Measurements from ENCODE around the gene AQP10. TPM values are rescaled to one million over a fixed set of nuclear protein-coding genes. Genes with fewer than 3 reads are reported as not detected.
A peak's percentile ranks its signal among the peaks of the same experiment; 100 is the strongest.
"Not testable (repeated sequence)": the region's sequence is repeated elsewhere in the genome, so short reads cannot be mapped to it uniquely, and the experiment has no call there.

The AQP10 gene
- total RNA-seq, 1 donor from 2014 or later: not detected

DNA sequence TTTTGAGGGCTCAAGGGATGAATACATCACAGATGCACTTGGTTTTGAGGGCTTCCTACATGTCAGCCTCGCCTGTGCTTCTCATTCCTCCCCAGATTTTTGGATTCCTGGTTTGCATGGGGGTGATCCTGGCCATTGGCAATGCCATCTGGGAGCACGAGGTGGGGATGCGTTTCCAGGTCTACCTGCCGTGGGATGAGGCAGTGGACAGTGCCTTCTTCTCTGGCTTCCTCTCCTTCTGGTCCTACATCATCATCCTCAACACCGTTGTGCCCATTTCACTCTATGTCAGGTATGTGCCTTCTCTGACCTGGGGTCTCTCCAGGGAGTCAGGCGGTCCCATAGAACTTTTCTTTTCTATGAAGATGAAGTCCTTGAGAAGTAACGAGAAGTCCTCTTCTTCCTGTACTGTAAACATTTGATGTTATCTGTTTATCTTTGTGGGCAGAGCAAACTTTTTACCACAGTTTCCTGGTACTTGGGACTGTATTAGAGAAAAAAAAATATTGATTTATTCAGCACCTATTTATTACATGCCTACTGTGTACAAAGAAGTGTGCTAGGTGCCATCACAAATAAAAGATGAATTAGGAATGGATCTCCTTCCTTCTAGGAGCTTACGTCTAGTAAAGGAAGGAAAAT, 16.5 kb downstream of the AQP10 start:
- intact Hi-C loops (cut with DNase I): no loop called here
- ATAC-seq (no peak), DNase-seq (ENCODE audit: missing footprints) (no peak)

DNA sequence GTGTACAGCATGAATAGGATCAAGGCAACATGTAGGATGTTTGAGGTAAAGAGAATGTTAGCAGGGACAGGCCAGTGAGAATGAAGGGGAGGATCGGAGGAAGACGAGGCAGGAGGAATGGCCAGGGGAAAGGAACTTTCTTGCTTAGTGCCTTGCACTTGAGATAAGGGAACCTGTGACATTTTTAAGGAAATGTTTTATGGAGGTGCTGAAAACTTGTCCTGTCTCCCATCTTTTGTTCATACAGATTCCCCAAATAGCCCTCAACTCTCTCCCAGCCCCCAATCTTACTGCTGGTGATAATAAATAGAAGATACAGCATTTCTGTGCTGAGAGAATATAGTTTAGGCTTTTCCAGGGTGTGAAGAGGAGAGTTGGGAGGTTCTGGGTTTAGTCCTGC, 18.0 kb downstream of the AQP10 start:
- DNase-seq (ENCODE audit: missing footprints): no peak
- ATAC-seq: no peak
- intact Hi-C loops (cut with DNase I): no loop called here

DNA sequence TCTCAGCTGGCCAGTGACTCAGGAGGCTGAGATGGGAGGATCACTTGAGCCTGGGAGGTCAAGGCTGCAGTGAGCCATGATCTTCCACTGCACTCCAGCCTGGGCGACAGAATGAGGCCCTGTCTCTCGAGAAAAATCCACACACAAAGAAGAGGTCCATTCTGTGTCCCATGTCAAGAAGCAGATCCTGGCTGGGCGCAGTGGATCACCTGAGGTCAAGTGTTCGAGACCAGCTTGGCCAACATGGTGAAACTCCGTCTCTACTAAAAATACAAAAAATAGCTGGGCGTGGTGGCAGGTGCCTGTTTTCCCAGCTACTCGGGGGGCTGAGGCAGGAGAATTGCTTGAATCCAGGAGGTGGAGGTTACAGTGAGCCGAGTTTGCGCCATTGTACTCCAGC, 20.5 kb downstream of the AQP10 start:
- intact Hi-C loops (cut with DNase I); DNase-seq (ENCODE audit: missing footprints); ATAC-seq: not testable (repeated sequence)

DNA sequence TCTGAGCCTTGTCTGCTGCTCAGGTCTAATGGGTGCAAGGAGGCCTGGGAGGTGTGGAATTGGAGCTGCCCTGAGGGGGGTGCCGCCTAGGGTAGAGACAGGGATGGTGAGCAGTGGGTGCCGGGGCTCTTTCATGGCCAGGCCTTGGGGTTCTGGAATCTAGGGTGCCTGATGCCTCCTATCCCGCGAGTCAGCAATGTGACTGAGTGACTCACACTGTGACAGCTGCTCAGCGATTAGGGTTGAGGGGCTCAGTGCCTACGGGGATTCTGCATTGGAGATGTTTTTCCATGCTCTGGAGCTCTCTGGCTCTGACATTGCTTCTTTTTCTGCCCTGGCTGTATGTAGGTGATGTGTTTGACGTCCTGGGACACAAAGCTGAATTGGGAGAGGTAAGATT, 21.2 kb downstream of the AQP10 start:
- DNase-seq (ENCODE audit: missing footprints): no peak
- intact Hi-C loops (cut with DNase I): no loop called here
- no peak for ATAC-seq

DNA sequence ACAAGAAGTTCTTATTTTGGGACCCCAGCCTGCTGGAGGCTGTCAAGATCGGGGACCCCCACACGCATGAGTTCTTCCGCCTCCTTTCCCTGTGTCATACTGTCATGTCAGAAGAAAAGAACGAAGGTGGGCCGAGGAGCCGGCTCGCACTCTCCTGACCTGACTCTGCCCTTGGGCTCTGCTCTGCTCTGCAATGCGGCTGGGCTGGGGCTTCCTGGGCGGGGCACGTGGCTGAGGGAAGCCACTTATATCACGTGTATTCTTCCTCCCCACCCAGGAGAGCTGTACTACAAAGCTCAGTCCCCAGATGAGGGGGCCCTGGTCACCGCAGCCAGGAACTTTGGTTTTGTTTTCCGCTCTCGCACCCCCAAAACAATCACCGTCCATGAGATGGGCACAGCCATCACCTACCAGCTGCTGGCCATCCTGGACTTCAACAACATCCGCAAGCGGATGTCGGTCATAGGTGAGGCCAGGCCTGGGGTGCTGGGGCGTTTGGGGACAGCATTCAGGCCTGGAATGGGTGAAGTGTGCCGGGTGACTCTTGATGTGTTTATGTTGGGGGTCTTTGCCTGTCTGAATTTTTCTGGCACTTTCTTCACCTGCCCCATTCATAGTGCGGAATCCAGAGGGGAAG, 22.1 kb downstream of the AQP10 start:
- ATAC-seq (no peak), DNase-seq (ENCODE audit: missing footprints) (peak; percentile 79)
- intact Hi-C loops (cut with DNase I): no loop called here

DNA sequence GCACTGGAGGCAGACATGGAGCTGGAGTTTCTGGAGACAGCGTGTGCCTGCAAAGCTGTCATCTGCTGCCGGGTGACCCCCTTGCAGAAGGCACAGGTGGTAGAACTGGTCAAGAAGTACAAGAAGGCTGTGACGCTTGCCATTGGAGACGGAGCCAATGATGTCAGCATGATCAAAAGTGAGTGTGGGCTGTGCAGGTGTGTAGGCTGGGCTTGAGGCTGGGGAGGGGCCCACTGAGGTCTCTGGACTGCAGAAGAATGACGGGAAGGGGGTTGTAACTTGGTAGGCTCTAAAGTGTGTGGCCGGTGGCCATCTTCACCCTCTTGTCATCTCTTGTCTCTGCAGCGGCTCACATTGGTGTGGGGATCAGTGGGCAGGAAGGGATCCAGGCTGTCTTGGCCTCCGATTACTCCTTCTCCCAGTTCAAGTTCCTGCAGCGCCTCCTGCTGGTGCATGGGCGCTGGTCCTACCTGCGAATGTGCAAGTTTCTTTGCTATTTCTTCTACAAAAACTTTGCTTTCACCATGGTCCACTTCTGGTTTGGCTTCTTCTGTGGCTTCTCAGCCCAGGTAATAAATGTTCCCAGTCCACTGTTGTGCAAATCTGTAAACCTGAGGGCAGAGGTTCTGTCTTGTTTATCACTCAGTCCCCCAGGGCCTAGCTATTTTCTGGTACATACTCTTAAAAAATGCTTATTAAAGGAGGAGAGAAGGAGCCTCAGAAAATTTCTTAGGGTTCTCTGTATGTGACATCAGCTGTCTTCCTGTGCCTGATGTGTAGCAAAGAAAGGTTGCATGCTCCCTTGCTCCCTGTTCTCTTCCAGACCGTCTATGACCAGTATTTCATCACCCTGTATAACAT, 24.3 kb downstream of the AQP10 start:
- no peak for ATAC-seq
- intact Hi-C loops (cut with DNase I): no loop called here
- DNase-seq (ENCODE audit: missing footprints): peak; percentile 77

DNA sequence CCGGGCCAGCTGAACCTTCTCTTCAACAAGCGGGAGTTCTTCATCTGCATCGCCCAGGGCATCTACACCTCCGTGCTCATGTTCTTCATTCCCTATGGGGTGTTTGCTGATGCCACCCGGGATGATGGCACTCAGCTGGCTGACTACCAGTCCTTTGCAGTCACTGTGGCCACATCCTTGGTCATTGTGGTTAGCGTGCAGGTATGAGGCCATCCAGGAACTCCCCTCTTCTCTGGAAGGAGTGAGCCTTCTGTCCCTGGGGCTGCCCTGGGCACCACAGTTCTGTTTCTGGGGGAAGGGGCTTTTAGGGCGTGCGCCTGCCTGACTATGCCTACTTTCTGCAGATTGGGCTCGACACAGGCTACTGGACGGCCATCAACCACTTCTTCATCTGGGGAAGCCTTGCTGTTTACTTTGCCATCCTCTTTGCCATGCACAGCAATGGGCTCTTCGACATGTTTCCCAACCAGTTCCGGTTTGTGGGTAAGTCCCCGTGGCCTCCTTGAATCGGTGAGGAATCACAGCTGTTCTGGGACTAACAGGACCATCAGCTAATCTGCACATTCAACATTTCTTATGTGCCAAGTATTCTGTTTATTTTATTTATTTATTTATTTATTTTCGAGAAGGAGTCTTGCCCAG, 25.5 kb downstream of the AQP10 start:
- intact Hi-C loops (cut with DNase I): no loop called here
- ATAC-seq (no peak), DNase-seq (ENCODE audit: missing footprints) (no peak)

DNA sequence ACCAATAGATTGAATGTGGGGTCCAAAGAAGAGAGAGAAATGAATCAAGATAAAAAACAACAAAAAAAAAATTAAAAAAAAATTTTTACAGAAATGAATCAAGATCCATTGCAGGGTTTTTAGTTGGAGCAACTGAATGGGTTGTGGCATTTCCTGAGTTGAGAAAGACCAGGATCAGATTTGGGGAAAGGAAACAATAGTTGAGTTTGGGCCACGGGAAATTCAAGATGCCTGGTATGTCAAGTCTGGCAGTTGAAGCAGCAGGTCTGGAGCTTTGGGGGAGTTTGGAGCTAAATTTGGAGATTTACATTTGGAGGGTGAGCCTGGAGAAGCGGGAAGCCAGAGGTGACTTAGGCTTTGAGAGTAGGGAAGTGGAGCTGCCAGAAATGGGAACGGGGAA, 27.1 kb downstream of the AQP10 start:
- DNase-seq (ENCODE audit: missing footprints): no peak
- ATAC-seq: no peak
- intact Hi-C loops (cut with DNase I): no loop called here

DNA sequence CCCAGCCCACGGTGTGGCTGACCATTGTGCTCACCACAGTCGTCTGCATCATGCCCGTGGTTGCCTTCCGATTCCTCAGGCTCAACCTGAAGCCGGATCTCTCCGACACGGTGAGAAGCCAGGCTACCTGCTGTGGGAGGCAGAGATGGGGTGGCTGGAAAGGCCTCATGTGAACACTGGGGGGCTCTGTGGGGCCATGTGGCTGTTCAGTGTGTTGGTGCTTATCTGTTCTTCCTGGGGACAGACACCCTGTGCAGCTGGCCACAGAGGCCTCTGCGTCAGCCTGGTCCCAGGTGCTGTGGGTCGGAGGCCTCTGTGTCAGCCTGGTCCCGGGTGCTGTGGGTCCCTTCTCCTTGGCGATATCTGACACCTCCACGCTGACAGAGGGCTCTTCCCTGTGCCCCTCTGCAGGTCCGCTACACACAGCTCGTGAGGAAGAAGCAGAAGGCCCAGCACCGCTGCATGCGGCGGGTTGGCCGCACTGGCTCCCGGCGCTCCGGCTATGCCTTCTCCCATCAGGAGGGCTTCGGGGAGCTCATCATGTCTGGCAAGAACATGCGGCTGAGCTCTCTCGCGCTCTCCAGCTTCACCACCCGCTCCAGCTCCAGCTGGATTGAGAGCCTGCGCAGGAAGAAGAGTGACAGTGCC, 27.7 kb downstream of the AQP10 start:
- intact Hi-C loops (cut with DNase I): no loop called here
- DNase-seq (ENCODE audit: missing footprints) (no peak), ATAC-seq (no peak)

DNA sequence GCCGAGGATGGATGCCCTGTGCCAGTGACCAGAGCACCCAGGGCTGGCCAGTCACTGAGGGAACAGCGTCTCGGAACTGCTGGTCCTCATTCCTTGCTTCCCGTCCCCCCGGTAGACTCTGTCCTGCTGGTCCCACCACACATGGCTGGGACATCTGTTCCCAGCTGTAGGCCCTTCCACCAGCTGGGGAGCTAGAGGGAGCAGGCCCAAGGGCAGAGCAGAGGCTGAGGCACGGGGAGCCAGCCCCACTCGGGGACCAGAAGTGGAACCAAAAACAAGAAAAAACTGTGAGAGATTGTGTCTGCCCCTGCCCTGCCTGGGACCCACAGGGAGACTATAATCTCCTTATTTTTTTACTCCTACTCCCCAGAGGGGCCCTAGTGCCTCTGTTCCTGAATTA, 28.2 kb downstream of the AQP10 start:
- ATAC-seq: no peak
- intact Hi-C loops (cut with DNase I): no loop called here
- DNase-seq (ENCODE audit: missing footprints): no peak

DNA sequence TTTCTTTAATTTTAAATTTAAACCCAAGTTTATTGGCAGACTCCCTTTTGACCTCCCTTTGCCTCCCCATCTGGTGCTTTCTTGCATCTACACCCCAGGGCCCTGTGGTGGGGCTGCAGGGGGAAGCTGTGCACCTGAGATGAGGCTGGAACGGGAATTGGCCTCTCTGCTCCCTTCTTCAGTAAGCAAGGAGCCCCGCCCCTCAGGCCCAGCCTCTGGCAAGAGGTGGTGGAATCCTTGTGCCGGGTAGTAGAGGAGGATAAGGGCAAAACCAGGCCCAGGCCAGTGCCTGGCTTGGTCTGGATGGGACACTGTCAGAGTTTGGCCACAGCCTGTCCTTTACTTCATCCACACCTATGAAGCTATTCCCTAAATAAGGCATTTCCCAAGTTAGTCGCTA, 29.5 kb downstream of the AQP10 start:
- DNase-seq (ENCODE audit: missing footprints) (no peak), ATAC-seq (no peak)
- intact Hi-C loops (cut with DNase I): no loop called here

DNA sequence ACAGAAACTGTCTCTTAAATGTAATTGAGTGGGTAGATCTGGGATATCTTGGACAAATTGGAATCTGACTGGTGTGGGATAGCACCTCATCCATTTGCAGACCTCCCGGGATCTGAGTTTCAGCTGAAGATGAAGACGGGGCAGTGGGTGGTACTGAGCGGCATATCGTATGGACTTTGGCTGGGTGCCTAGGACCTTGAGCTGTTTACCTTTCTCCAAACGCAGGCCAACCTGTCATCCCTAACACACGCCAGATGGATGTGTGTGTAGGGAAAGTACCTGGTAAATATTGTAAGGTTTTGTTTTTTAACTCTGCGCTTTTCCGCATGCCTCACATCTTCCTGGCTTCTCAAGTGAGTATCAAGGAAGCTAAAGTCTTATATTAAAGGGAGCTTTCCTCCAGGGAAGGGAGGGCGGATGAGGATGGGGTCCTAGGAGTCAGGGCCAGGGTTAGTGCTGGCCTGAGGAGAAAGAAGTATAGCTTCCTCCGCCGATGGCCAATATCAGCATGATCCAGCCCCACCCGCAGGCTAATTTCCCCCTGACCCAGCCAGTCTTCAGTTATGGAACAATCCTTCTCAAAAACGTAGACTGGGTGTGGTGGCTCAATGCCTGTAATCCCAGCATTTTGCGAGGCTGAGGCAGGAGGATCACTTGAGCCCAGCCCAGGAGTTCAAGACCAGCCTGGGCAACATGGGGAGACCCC, 30.6 kb downstream of the AQP10 start:
- intact Hi-C loops (cut with DNase I): no loop called here
- DNase-seq (ENCODE audit: missing footprints): no peak
- ATAC-seq: no peak

DNA sequence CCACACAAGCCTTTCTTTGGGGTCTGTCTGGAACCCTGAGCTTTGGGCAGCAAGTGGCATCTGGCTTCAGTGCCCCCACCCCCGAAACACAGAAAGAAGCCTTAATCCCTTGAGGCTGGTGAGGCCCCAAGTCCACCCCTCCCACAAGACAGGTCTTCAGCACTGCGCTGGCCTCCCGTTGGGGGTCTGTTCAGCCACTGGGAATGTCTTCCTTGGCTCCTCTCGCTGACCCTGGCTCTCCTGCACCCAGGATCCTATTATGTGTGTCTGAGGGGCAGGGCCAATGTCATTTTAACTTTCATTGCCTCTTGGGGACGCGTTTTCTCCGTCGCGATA, 31.3 kb downstream of the AQP10 start:
- DNase-seq (ENCODE audit: missing footprints) (no peak), ATAC-seq (no peak)
- intact Hi-C loops (cut with DNase I): no loop called here

DNA sequence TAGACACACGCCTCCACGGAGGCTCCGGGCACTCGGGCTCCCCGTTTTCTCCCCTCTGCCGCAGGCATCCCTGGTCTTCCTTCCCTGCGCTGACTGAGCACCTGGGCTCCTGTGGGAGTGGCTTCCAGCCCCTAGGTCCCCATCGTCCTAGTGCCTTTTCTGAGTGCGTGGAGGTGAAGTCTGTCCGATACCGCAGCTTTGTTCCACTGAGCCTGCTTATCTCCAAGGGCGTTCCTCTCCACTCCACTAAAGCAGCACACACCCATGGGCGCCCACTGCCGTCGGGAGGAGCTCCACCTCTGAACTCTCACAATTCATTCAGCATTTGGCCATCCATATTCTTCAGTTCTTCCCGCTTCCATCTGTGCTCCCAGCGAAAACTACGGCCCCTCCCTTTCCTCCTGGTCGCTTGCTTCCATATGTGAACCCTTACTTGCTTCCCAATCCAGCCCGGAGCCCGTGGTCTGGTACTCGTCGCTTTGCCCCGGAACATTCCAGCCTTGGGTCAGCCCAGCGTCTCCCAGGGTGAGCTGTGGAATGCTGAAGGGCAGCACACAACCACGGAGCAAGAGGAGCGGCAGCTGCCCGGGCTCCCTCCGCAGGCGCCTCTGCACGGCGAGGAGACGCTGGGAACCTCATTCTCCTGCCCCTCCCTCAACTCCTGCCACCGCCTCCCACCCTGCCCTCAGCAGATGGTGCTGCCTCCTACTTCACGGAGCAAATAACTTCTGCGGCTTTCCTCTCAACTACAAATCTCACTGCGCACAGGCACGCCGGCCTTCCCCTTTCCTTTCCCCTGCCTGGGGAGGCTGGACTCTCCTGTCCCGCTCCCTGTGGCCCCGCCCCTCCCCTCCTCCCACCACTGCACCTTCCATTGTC, 31.9 kb downstream of the AQP10 start:
- intact Hi-C loops (cut with DNase I): no loop called here
- DNase-seq (ENCODE audit: missing footprints): no peak
- peak; percentile 61 for ATAC-seq

DNA sequence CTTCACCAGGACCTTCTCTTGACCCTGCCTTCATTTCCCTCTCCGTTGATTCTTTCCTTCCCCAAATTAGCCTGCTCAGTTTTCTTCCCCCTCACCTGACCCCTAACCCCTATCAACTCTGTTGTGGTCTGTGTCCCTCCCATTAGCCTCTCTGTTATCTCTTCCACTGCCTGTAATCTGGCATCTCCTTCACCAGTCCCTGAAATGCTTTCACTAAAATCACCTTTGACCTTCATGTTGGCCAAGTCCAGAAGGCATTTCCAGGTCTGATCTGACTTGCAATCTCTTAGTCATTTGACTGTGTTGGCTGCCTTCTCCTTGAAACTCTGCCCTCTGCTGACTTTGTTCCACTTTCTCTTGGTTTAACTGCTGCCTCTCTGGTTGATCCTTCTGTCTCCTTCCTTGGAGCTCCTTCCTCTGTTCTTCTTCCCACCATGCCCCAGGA, 32.6 kb downstream of the AQP10 start:
- ATAC-seq: peak; percentile 31
- intact Hi-C loops (cut with DNase I): no loop called here
- no peak for DNase-seq (ENCODE audit: missing footprints)

DNA sequence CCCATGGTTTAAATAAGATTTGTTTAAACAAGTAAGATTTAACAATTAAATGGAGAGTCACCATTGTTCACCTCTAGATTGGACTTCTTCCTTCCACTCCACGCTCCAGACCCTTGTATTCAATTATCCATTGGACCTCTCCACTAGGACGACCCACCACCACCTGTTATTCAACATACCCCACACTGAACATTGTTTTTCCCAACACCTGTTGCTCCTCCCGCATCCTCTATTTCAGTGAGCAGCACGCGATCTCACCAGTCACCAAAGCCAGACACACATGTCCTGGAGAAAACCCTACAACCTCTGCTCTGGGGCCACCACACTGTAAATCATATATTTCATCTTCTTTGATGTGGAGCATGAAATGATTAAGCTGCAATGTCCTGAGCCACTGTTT, 33.1 kb downstream of the AQP10 start:
- intact Hi-C loops (cut with DNase I): no loop called here
- no peak for ATAC-seq
- no peak for DNase-seq (ENCODE audit: missing footprints)

DNA sequence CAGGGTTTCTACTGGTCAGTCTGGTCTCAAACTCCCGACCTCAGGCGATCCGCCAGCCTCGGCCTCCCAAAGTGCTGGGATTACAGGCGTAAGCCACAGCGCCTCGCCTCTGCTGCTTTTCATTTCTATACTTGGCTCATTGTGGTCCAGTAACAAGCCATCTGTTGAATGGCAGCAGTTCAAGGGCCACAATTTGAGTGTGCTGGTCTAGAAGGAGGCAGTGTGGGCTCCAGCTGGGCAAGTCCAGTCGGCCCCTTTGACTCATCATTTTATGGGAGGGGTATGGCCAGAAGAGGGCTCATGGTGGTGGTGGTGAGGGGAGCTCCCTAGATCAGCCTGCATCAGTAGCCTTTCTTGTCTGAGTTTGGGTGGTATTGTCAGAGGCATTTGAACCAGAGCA, 37.6 kb downstream of the AQP10 start:
- intact Hi-C loops (cut with DNase I): no loop called here
- ATAC-seq: no peak
- DNase-seq (ENCODE audit: missing footprints): no peak

DNA sequence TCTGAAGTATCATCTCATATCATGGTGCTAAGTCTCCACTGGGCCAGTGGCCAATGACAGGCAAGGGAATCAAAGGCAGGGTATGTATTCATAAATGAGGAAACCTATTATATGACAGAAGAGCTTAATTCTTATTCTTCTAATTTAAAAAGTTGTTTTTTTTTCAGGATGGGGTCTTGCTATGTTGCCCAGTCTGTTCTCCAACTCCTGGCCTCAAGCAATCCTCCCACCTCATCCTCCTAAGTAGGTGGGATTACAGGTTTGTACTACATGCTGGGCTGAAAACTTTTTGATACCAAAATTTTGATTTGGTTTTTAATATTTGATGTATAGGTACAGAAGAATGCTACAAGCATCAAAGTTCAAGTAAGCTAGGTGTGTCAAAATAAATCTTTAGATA, 39.4 kb downstream of the AQP10 start:
- intact Hi-C loops (cut with DNase I): no loop called here
- no peak for DNase-seq (ENCODE audit: missing footprints)
- no peak for ATAC-seq
